COLO668 (cell line): ENCODE data around the gene TMEM63A.
"Not testable (repeated sequence)": the region's sequence is repeated elsewhere in the genome, so short reads cannot be mapped to it uniquely, and the experiment has no call there.

Source experiments
- DNase-seq: peaks from one replicate; lab custom pipeline; 2025; ENCODE audit not compliant: unreplicated experiment; lab: John Stamatoyannopoulos, UW

The TMEM63A gene

DNA sequence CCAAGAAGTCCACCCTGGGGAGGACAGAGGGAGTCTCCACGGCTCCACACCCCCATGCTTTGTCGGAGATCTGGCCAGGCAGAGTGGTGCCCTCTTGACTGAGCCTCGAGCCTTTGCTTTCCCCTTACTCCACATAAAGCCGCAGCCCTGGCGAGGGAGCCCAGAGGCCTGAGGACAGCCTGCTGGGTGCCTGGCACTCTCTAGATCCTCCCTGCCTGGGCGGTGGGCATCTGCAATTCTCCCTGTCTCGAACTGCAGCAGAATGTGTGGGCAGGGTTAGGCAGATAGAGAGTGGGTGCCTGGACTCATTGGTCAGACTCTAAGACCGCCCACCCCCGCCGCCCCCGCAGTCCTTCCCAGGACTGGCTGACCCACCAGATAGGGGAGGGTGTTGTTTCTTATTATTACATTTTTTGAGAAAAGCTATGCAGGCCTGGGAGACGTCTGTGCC lies 58.3 kb downstream of the TMEM63A start:
- DNase-seq, result no peak

DNA sequence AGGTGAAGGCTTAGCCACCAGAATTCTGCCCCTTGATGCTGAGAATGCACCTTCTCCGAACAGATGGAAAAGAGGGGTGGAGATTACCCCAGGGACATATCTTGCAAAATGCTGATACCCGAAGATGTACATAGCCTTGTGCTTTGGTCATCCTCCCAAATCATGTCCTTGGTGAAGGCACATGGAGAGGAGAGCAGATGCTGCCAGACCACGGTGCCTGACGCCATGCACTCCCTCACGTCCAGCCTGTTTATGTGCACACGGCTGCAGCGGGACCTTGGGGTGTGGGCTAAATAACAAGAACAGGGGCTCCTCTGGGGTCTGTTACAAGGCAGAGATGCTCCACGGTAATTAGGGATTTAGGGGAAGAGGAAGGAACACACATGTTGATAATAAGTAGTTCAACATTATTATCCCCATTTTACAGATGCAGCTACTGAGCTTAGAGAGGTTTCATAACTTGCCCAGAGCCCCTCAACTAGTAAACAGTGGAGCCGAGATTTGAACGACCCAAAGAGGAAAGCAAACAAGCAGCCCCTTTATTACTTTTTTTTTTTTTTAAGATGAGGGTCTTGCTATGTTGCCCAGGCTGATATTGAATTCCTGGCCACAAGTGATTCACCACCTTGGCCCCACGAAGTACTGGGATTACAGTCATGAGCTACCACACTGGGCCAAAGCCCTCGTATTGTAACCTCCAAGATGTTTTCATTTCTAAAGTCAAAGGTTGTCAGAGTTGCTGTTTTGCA lies 59.4 kb downstream of the TMEM63A start:
- DNase-seq, result no peak

DNA sequence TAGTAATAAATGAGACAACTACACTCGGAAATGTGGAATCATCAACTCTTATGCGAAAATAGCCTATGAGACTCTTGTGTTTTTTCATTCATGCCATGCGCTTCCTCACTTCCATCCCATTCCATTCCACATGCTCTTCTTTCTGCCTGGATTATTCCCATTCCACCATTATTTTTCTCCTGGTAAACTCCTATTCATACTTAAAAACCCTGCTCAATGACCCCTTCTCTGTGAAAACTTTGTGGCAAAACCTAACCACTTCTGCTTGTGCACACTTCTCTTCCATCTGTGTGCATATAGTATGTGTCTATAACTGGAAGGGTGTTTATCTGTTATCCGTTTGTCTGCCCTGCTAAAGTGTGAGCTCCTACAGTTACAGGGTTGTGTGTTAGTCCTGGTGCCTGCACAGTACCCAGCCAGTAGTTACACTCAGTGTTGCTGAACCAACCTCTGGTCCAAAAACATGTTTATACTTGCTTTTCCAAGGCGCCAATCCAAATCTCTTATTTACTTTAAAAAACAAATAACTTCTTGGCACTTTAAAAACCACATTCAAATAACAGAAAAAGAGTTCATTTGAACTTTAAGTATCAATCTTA lies 61.6 kb downstream of the TMEM63A start:
- DNase-seq, result no peak

DNA sequence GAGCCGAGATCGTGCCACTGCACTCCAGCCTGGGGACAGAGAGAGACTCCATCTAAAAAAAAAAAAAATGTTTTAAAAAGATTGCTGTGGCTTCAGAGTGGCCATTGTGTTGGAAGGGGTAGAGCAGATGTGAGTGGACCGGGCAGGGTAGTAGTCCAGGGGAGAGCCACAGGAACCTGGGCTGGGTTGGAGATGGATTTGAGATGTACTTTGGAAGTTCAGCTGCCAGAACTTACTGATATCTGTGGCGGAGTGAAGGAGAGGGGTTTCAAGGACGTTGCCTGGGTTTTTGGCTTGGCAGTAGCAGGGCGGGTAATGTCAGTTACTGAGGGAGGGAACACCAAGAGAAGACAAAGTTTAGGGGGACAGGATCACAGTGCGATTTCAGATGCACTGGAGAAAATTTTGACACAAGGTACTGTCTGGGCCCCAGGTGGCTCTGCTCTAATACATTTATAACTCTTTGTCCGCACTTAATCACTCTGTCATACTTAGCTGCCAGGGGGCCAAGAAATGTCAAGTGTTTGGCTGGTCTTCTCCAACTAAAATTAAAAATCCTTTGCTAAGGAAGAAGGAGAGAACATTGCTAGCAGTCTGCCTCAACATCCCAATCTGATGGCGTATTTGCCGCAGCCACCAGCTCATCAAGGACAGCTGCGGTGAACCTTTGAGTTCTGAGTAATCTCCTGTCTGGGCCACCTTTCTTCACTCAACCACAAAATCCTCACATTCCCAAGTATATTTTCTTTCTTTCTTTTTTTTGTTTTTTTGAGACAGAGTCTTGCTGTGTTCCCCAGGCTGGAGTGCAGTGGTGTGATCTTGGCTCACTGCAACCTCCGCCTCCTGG lies 62.6 kb downstream of the TMEM63A start:
- no peak for DNase-seq

DNA sequence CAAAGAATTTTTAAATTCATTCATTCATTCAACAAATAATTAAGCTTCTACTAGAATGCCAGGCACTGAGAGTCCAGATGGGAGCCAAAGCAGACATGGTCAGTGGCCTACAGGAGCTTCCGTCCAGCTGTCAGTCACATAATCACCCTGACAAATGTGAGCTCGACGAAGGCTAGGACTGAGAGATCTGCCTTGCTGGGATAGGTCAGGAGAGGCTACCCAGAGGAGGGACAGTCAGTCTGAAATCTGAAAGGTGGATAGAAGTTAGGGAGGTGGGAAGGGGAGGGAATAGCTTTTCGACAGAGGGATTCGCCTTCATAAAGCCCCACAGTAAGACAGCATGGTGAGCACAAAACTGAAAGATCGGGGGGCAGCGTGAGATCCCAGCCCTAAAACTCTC lies 64.0 kb downstream of the TMEM63A start:
- no peak for DNase-seq

DNA sequence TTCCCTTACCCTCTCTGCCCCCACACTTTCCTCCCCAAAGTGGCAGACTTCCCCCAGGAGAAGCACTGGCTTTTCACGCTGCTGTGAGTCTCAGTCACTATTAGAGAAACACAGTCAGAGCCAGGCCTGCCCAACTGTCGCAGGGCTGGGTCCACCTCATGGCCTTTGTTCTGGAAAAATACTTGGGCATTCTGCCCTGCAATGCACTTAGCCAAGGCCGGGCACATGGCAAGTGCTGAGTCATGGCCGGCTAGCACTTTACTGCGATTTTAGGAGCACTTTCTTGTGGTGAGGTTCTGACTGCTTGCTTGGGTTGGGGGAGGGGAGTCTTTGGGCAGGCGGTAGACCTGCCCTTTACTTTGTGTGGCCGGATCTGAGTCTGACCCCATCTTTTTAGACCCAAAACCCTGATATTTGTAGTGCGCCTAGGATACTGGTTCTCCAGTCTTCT lies 64.5 kb downstream of the TMEM63A start:
- DNase-seq, result peak; percentile 43

DNA sequence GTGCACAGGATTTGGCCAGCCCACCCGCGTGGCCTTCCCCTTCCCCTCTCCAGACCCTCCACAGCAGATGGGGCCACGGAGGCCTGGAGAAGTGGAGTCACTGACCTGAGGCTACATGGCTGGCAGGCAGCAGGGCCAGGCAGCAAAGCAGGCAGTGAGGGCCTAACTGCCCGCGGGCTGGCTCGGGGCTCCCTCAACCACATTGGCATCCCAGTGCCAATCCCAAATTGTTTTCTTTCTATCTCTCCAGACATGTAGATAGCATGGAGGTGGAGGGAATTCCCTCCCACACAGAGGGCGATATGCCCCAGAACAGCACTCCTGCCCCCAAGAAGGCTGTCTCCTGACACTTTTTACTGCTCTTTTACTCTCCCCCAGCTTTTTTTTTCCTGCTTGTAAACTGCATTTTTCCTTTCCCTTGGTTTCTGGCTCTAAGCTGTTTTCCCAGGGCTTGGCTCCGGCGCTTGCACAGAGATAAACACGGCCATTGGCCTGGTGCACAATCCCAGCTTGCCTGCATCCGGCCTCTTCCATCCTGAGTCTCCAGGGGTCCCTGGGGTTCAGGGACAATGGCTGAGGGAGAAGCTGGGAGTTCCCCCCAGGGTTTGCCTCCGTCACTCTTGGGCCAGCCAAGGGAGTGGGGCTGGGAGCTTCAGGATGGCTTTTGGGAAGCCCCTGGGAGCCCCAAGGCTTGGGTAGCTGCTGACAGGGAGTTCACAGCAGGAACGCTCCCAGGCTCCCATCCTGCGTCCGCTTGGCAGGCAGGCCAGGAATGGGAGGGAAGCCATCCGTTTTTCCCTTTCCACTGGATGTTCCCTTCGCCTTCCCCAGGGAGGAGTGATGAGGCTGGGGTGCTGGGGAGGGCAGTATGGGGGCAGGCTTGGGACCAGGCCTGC lies 65.3 kb downstream of the TMEM63A start:
- DNase-seq, result no peak

DNA sequence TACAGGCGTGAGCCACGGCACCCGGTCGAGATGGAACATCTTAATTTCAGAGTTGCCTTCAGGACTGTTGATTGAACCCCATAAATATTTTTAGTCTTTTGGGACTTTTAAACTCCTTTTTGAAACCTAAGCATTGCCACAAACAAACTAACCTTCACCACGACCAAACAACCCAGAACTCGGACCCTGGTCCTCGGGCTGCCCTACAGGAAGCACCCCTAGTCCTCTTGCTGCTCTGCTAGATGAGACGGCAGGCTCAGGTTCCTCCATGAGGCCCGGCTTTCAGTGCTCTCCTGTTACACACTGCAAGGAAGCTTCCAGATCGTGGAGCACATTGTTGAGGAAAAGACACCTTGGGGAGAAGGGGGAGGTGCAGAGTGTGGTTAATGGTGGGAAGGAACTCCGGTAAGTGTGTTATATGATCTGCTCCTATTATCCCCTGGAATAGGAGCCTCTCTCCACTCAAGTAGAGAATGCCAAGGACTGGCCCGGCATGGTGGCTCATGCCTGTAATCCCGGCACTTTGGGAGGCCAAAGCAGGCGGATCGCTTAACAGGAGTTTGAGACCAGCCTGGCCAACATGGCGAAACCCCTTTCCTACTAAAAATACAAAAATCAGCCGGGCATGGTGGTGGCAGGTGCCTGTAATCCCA lies 66.5 kb downstream of the TMEM63A start:
- DNase-seq, result no peak

DNA sequence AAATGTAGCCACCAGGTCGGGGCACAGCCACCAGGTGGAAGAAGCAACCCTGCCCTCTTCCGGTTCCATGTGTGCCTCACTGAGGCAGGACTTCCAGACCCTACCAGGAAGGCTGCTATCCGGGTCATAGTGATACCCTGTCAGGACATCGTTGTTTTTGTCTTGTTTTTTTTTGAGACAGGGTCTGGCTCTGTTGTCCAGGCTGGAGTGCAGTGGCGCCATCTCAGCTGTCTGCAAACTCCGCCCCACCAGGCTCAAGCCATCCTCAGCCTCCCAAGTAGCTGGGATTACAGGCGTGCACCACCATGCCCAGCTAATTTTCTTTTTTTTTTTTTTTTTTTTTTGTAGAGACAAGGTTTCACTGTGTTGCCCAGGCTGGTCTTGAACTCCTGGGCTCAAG lies 67.1 kb downstream of the TMEM63A start:
- DNase-seq, result not testable (repeated sequence)

DNA sequence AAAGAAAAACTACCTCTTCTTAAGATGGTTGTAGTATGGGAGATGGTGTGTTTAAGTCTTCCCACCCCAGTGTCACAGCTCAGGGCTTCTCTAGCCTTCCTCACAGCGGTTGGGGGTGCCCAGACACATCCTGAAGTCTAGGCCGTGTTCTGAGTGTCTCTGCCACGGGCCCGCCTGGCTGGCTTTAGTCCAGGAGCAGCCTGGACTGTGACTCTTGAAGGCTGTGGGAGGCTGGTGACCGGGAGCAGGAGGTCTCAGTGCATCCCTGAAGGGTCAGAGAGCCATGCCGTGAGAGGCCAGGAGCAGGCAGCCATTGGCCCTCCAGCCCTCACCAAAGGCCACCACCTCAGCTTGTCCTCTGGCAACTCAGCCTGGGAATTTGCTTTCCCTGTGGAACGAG lies 67.8 kb downstream of the TMEM63A start:
- DNase-seq, result no peak

DNA sequence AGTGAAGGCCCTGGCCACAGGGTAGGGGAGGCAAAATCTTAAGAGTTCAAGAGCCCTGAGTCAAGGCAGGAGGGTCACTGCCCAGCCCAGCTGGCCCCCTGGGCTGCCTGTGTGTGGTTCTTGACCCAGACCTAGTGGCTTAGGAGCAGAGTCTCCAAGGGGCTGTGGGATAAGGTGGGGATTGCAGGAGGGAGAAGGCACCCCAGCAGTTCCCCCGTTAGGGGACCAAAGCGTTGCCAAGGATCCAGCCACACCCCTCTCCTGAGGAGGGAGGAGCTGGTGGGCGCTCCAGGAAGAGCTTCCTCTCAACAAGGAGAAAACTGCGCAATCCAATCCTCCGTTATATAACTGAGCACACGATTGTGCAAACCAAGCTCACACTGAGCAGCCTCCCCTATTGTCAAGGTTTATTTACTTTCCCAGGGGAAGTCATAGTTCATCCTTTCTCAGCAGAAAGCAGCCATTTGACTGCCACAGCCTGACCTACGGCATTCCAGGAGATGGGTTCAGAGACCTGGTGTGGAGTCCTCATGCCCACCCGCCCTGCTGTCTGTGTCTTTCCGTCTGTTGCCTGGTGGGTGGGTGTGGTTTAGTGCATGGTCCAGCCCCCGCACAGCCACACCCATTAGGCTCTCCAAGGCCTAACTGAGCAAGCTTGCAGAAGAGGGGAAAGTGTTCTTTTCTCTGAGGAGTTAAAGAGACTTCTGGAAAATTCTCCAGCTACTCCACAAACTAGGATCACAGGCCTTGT lies 68.8 kb downstream of the TMEM63A start:
- DNase-seq, result peak; percentile 80

DNA sequence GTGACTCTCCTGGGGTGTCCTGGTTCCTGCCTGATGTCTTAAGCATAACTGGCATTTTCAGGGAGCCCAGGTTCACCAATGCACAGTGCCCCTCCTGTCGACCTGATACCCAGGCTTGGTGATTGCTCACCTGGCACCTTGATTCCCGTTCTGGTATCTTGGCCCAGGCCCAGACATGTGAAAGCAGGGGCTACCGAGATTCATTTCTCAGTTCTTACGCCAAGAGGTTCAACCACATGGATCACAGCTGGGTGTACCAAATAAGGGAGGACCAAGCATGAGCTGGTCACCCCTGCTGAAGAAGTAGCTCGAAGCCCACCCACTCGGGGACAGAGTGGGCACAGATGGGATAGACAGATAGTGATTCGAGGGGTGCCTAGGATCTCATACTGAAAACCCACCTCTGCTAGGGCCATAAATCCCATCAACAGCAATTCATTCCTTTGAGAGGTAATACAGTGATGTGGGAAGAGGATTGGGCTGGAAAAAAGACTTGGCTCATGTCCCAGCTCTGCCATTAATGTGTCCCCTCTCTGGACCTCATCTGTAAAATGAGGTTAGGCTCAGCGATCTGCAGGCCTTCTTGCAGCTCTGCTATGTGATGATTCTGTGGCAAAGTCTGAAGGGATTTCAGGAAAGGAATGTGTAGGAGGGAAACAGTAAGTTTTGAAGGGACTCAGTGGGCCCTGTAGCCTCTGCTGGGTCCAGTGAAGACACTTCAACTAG lies 69.5 kb downstream of the TMEM63A start:
- DNase-seq, result no peak

DNA sequence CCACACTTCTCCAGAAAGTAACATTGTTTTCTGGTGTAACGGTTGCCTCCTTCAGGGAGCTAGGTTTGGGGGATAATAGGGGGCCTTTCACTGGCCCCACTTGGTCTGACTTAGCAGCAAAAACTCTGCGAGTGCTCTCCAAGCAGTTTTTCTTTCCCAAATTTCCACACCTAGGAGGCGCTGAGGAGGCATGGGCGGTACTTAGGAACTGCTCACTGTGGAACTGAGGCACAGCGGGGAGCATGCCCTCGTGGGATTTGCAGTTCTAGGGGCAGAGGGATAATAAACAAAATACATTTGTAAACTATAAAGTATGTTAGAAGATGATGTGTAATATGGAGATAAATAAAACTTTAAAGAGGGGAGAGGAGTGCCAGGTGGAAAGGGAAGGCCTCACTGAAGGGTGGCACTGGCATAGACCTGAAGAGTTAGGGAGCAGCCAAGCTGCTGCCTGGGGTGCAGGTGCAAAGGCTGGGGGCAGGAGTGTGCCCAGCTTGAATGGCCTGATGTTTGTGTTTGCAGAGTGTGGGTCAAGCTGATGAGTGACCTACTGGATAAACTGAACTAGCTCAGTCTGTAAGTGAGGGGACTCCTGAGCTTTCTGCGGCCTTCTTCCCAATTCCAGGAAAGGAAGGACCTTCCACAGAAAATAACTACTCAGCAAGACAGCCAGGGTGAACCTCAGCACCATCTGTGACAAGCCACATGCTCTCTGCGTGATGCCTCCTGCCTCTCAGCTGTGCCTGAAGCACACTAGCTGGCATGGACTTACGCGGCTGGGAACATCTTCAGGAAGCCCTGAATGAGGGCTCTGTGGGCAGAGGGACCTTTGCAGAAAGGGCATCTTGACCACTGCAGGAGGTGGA lies 70.3 kb downstream of the TMEM63A start:
- no peak for DNase-seq

DNA sequence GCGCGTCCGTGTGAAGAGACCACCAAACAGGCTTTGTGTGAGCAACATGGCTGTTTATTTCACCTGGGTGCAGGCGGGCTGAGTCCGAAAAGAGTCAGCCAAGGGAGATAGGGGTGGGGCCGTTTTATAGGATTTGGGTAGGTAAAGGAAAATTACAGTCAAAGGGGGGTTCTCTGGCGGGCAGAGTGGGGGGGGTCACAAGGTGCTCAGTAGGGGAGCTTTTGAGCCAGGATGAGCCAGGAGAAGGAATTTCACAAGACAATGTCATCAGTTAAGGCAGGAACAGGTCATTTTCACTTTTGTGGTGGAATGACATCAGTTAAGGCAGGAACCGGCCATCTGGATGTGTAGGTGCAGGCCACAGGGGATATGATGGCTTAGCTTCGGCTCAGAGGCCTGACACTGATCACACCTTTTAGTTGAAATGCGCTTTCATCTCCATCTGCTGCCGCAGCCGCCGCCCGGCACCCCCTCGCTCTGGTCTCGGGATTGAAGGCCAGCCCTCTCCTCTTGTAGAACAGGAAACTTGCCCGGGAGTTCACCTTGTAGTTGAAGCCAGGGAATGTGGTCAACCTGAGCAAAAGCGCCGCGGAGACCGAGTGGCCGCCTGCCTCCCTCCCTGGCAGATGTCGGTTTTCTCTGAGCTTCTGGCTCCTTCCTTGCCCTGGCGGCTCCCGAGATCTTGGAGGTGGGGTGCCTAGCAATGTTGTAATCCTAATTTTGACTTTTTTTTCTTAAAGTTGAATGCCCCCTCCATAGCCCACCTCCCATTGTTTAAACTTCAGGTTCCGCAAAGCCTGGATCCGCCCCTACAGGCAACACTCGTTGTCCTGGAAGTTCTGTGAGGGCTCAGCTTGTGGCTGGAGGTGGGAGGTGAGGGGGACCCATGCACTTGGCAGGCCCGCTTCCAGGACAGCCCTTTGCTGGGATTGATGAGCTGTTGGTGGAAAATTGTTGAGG lies 71.3 kb downstream of the TMEM63A start:
- DNase-seq, result not testable (repeated sequence)

DNA sequence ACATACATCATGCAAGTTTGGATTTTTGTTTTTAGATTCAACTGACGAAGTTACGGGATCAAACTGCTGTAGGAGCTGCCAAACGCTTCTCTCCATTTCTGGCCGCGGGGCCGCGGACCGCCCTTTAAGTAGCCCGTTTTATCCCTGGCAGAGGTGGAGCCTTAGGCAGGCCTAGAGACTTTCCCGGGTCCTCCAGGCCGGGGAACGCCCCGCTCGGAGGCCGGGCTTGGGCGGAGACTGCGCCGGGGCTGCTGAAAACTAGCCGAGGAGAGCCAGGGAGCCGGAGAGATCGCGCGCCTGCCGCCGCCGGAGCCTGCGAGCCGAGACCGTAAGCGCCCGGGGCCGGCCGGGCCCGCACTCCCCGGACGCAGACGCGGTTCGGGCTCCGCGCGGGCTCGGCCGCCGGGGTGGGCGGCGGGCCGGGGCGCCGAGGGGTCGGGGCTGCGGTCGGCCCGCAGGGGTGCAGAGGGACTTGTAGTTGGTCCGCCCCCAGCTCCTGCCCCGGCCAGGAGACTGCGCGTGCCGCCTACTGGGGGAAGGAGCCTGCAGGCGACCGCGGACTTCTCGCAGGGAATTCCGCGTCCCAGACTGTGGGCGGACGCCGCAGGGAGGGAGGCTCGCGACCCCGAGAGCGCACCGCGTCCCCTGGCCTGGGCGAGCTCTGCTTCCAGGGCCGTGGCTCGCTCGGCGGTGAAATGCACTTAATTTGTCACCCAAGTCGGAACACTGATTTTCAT lies 72.2 kb downstream of the TMEM63A start, which contains the start of gene EPHX1:
EPHX1 (plus strand) TSS at position 283 of the 737 bp plus-strand sequence. CDS start 18,606 bp downstream, outside the sequence.
- peak; percentile 93 for DNase-seq

DNA sequence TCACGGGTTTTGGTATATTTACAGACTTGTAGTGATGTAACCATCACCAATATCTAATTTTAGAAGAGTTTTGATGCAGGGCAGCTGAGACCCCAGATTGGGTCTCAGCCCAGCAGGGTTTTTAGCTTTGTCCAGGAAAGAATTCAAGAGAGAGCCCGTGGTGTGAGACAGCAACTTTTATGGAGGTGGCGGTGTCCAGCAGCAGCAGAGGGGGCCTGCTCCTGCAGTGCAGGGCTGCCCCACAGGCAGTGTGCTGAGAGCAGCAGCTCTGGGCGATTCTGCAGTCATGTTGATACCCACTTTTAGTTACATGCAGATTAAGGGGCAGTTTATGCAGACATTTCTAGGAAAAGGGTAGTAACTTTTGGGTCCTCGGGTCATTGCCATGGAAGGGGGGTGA lies 74.0 kb downstream of the TMEM63A start:
- no peak for DNase-seq
